Mesenchymal stem cell (in vitro differentiated cells and primary cell): ENCODE measurements around the gene KPNB1.

Experiments
- DNase-seq: peaks from one replicate; pipeline ENCODE4 v3.0.0-alpha.2; 2013
- H2AFZ ChIP-seq: one replicate; pipeline ENCODE4 v1.6.1; 2013; ENCODE audit warnings: low read depth, mild to moderate bottlenecking, control low read depth, inconsistent platforms, low read length, moderate library complexity
- H2AK5ac ChIP-seq: 2 replicates; pipeline ENCODE4 v1.6.1; 2013; ENCODE audit warnings: low read length, moderate library complexity, mild to moderate bottlenecking, inconsistent platforms; ENCODE audit not compliant: severe bottlenecking
- H2BK120ac ChIP-seq: one replicate; pipeline ENCODE4 v1.6.1; 2013; ENCODE audit warnings: low read depth, mild to moderate bottlenecking, inconsistent platforms, low read length, moderate library complexity
- H2BK12ac ChIP-seq, 2 experiments: one replicate each; pipeline ENCODE4 v1.6.1; 2013; ENCODE audit warnings: inconsistent platforms in 2 of 2, low read length in 2 of 2, mild to moderate bottlenecking in 2 of 2, moderate library complexity in 2 of 2, control low read depth in 1 of 2
- H2BK15ac ChIP-seq: one replicate; pipeline ENCODE4 v1.6.1; 2013; ENCODE audit warnings: mild to moderate bottlenecking, low read depth, inconsistent platforms; ENCODE audit not compliant: poor library complexity, severe bottlenecking
- H2BK5ac ChIP-seq: 2 replicates; pipeline ENCODE4 v1.6.1; 2013; ENCODE audit warnings: low read depth, mild to moderate bottlenecking, low read length, control low read depth, inconsistent platforms; ENCODE audit not compliant: poor library complexity, severe bottlenecking
- H3K14ac ChIP-seq, 2 experiments: one replicate each; pipeline ENCODE4 v1.6.1; 2013; ENCODE audit warnings: inconsistent platforms in 2 of 2, low read length in 2 of 2, control low read depth in 1 of 2, mild to moderate bottlenecking in 1 of 2, moderate library complexity in 1 of 2
- H3K18ac ChIP-seq, 2 experiments: one replicate each; pipeline ENCODE4 v1.6.1; 2013; ENCODE audit warnings: inconsistent platforms in 2 of 2, low read length in 2 of 2, control low read depth in 1 of 2, low read depth in 1 of 2, mild to moderate bottlenecking in 1 of 2
- H3K23ac ChIP-seq, 2 experiments: one replicate each; pipeline ENCODE4 v1.6.1; 2013; ENCODE audit warnings: inconsistent platforms in 2 of 2, low read length in 2 of 2, mild to moderate bottlenecking in 2 of 2, moderate library complexity in 2 of 2, control low read depth in 1 of 2
- H3K27ac ChIP-seq: 2 replicates; pipeline ENCODE4 v1.5.1; 2013; ENCODE audit warnings: mild to moderate bottlenecking, moderate library complexity, low read length, control low read depth, inconsistent platforms; ENCODE audit not compliant: poor library complexity, severe bottlenecking
- H3K27me3 ChIP-seq, 2 experiments: 2 replicates each; pipeline versions ENCODE4 v1.6.1 to v1.7.0; 2013; ENCODE audit warnings: low read length in 2 of 2, mild to moderate bottlenecking in 2 of 2, moderate library complexity in 2 of 2, control low read depth in 1 of 2, inconsistent platforms in 1 of 2; ENCODE audit not compliant: control insufficient read depth in 1 of 2, insufficient read depth in 1 of 2
- H3K36me3 ChIP-seq, 2 experiments: 2 replicates each; pipeline versions ENCODE4 v1.6.1 to v1.7.0; 2013; ENCODE audit warnings: low read length in 2 of 2, control low read depth in 1 of 2, inconsistent platforms in 1 of 2, low read depth in 1 of 2, mild to moderate bottlenecking in 1 of 2; ENCODE audit not compliant: insufficient read depth in 2 of 2, control insufficient read depth in 1 of 2
- H3K4ac ChIP-seq, 2 experiments: one replicate each; pipeline ENCODE4 v1.6.1; 2013; ENCODE audit warnings: inconsistent platforms in 2 of 2, low read length in 2 of 2, mild to moderate bottlenecking in 2 of 2, moderate library complexity in 2 of 2, control low read depth in 1 of 2, low read depth in 1 of 2
- H3K4me1 ChIP-seq: 2 replicates; pipeline ENCODE4 v1.6.1; 2013; ENCODE audit warnings: low read depth, low read length, control low read depth; ENCODE audit not compliant: control insufficient read depth, insufficient read depth
- H3K4me2 ChIP-seq: 2 replicates; pipeline ENCODE4 v1.6.1; 2013; ENCODE audit warnings: low read length, mild to moderate bottlenecking, inconsistent platforms; ENCODE audit not compliant: poor library complexity, severe bottlenecking
- H3K4me3 ChIP-seq, 2 experiments: 2 replicates each; pipeline versions ENCODE4 v1.5.1 to v1.7.0; 2013; ENCODE audit warnings: low read length in 2 of 2, mild to moderate bottlenecking in 2 of 2, control low read depth in 1 of 2, low read depth in 1 of 2; ENCODE audit not compliant: insufficient read depth in 1 of 2
- H3K79me1 ChIP-seq: replicated peaks from 2 replicates; pipeline ENCODE4 v1.6.1; 2013; ENCODE audit warnings: mild to moderate bottlenecking, control low read depth, low read length, inconsistent platforms; ENCODE audit not compliant: poor library complexity, severe bottlenecking
- H3K9ac ChIP-seq: 2 replicates; pipeline ENCODE4 v1.7.0; 2013; ENCODE audit warnings: mild to moderate bottlenecking, low read length, moderate library complexity
- H3K9me3 ChIP-seq: 2 replicates; pipeline ENCODE4 v1.7.0; 2013; ENCODE audit warnings: mild to moderate bottlenecking, low read length; ENCODE audit not compliant: control insufficient read depth
- H4K8ac ChIP-seq: one replicate; pipeline ENCODE4 v1.6.1; 2013; ENCODE audit warnings: inconsistent platforms, mild to moderate bottlenecking, low read length, moderate library complexity
- H4K91ac ChIP-seq: one replicate; pipeline ENCODE4 v1.6.1; 2013; ENCODE audit warnings: mild to moderate bottlenecking, low read length, inconsistent platforms
- WGBS: methylation state at CpG from one replicate; pipeline ENCODE4 v1.1.7; 2013; ENCODE audit warnings: mixed read lengths; 5-methylcytosine and 5-hydroxymethylcytosine counted together

KPNB1 gene

DNA sequence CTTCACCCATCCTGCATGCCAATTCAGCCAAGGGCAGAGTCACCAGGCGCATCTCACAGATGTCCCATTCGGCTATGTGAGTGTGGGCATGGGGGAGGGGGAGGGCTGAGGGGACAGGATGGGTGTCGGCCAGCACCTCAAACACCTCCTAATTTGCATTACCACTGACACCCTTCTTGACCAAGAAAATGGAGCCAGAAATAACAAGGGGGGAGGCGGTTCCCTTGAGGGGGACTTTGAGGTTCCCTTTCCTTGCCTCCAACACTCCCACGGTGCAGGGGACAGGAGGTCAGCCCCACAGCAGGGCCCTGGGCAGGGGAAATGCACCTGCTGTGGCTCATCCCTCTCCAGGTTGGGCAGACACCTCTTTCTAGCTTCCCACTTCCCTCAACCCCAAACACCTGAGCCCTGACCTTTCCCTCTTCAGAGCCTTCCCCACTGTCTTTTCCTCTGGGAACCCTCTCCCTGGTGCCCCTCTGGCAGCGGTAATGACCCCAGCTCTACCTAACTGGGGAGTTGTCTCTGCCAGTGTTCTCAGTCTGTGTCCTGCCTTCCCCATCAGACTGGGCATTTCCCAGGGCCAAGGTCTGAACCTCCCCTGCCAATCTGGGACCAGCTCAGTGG lies 65.2 kb downstream of the KPNB1 start:
- no peaks in the 10 kb centered on the region for H3K79me1 ChIP-seq
- H3K36me3 ChIP-seq: peaks cover 16 to 20% of the 10 kb centered on the region in 2 experiments
- no peak overlapping the region for H4K91ac ChIP-seq
- no peak overlapping the region for H3K9ac ChIP-seq
- 82% methylated on average over 3 of the region's 6 CpGs for WGBS
- no peak overlapping the region for H3K23ac ChIP-seq
- no peak overlapping the region for H3K4me2 ChIP-seq
- peaks cover 45 to 81% of the 10 kb centered on the region in 2 experiments for H3K27me3 ChIP-seq
- no peak overlapping the region for H2BK5ac ChIP-seq
- peaks cover 24% of the 10 kb centered on the region for H3K4me1 ChIP-seq
- no peak overlapping the region for H2AFZ ChIP-seq
- H2BK12ac ChIP-seq: no peak overlapping the region
- H3K27ac ChIP-seq: no peak overlapping the region
- H3K4ac ChIP-seq: no peak overlapping the region
- no peak overlapping the region for H2AK5ac ChIP-seq
- H4K8ac ChIP-seq: no peak overlapping the region
- no peak overlapping the region for H3K18ac ChIP-seq
- no peak overlapping the region for H2BK15ac ChIP-seq
- no peak overlapping the region for H2BK120ac ChIP-seq
- no peak overlapping the region for H3K4me3 ChIP-seq
- no peak overlapping the region for H3K14ac ChIP-seq
- no peak for DNase-seq
- no peaks in the 10 kb centered on the region for H3K9me3 ChIP-seq

DNA sequence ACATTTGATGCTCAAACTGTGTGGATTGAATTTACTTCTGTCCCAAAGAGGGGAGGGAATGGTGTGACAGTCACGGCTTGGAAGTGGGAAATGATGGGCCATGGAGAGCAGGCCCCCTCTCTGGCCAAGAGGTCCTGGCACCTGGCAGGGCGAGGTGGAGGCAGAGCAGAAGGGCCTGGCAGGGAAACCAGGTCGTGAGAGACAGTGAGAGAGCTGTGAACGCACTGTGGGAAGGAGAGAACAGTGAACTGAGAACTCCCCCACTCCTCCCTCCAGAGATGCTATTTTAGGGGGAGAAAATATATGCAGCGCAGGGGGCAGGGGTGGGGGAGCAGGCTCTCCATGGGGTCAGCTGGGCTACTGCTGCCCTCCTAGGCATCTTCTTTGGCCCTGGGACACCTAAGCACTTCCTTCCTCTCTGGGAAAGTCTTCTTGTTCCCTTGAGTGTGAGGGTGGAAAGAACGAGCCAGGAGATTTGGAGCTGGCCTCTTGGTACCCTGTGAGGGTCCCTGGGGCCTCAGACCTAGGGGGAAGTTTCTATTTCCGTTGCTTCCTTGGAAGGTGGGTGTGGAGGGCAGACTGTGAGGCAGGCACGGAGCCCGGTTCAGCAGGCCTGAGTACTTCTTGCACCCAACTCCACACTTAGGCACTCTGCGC lies 66.1 kb downstream of the KPNB1 start:
- H4K8ac ChIP-seq: no peak overlapping the region
- no peak overlapping the region for H3K9ac ChIP-seq
- peaks cover 48 to 90% of the 10 kb centered on the region in 2 experiments for H3K27me3 ChIP-seq
- H3K79me1 ChIP-seq: no peaks in the 10 kb centered on the region
- no peak overlapping the region for H2BK5ac ChIP-seq
- H3K14ac ChIP-seq: no peak overlapping the region
- H3K36me3 ChIP-seq: peaks cover 6 to 12% of the 10 kb centered on the region in 2 experiments
- 63% methylated on average over 5 of the region's 10 CpGs for WGBS
- DNase-seq: no peak
- no peak overlapping the region for H3K4me3 ChIP-seq
- peaks cover 33% of the 10 kb centered on the region for H3K4me1 ChIP-seq
- H2BK120ac ChIP-seq: no peak overlapping the region
- H2BK15ac ChIP-seq: no peak overlapping the region
- H2BK12ac ChIP-seq: no peak overlapping the region
- no peak overlapping the region for H4K91ac ChIP-seq
- H3K9me3 ChIP-seq: no peaks in the 10 kb centered on the region
- no peak overlapping the region for H3K4me2 ChIP-seq
- no peak overlapping the region for H3K23ac ChIP-seq
- no peak overlapping the region for H2AFZ ChIP-seq
- no peak overlapping the region for H3K18ac ChIP-seq
- H2AK5ac ChIP-seq: no peak overlapping the region
- no peak overlapping the region for H3K27ac ChIP-seq
- no peak overlapping the region for H3K4ac ChIP-seq

DNA sequence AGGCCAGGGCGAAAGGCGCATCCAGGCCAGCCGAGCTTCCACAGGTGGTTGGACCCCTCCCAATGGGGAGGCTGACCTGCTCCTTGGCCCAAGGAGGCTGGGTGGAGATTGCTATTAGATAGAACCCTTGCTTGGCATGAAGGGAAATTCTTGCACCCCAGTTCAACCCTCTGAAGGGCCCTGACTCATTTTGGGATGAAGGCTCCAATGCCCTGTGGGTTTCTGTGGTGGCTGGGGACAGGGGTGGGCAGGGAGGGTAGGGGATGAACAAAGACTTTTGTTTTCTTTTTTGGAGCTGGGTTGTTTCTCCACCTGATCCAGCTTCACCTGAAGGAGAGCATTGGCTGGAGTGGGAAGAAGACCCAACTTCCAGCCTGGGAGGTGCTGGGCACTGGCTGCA lies 66.7 kb downstream of the KPNB1 start:
- Histone ChIP-seq H3K4me2 (no peak overlapping the region), H3K23ac (no peak overlapping the region), H3K27me3 (peaks cover 54 to 96% of the 10 kb centered on the region in 2 experiments), H2BK5ac (no peak overlapping the region), H3K27ac (no peak overlapping the region), H3K9me3 (no peaks in the 10 kb centered on the region), H3K79me1 (no peaks in the 10 kb centered on the region), H3K4me3 (no peak overlapping the region), H4K91ac (no peak overlapping the region), H2AK5ac (no peak overlapping the region), H2BK15ac (no peak overlapping the region), H3K9ac (no peak overlapping the region), H4K8ac (no peak overlapping the region), H3K14ac (no peak overlapping the region), H3K36me3 (peaks cover under 1 to 6% of the 10 kb centered on the region in 2 experiments), H3K4me1 (peaks cover 38% of the 10 kb centered on the region), H2AFZ (no peak overlapping the region), H2BK120ac (no peak overlapping the region), H2BK12ac (no peak overlapping the region), H3K18ac (no peak overlapping the region), H3K4ac (no peak overlapping the region)
- 89% methylated on average over 3 of the region's 3 CpGs for WGBS
- no peak for DNase-seq

GRCh38 chr17:47717261-47717697 lies 67.6 kb downstream of the KPNB1 start:
- Histone ChIP-seq H2BK120ac (no peak overlapping the region), H3K4me2 (no peak overlapping the region), H2AK5ac (no peak overlapping the region), H3K9me3 (no peaks in the 10 kb centered on the region), H4K91ac (no peak overlapping the region), H3K36me3 (no peaks in the 10 kb centered on the region), H3K4me1 (peaks cover 42% of the 10 kb centered on the region), H3K14ac (no peak overlapping the region), H4K8ac (no peak overlapping the region), H3K18ac (no peak overlapping the region), H2BK5ac (no peak overlapping the region), H3K27ac (no peak overlapping the region), H3K9ac (no peak overlapping the region), H3K79me1 (no peaks in the 10 kb centered on the region), H3K27me3 (peaks cover 61 to 97% of the 10 kb centered on the region in 2 experiments), H3K4ac (no peak overlapping the region), H2BK12ac (no peak overlapping the region), H2AFZ (no peak overlapping the region), H3K4me3 (no peak overlapping the region), H2BK15ac (no peak overlapping the region), H3K23ac (no peak overlapping the region)
- DNase-seq: no peak
- WGBS: 100% methylated on average over 1 of the region's 2 CpGs
